ENCODE measurements around the gene CARTPT. TPM values are rescaled to one million over a fixed set of nuclear protein-coding genes. Genes with fewer than 3 reads are reported as not detected.

The CARTPT gene
- not detected in 5 replicates for total RNA-seq (2022; extraction: Qiagen RNA extraction; ENCODE audit: low read depth)

DNA sequence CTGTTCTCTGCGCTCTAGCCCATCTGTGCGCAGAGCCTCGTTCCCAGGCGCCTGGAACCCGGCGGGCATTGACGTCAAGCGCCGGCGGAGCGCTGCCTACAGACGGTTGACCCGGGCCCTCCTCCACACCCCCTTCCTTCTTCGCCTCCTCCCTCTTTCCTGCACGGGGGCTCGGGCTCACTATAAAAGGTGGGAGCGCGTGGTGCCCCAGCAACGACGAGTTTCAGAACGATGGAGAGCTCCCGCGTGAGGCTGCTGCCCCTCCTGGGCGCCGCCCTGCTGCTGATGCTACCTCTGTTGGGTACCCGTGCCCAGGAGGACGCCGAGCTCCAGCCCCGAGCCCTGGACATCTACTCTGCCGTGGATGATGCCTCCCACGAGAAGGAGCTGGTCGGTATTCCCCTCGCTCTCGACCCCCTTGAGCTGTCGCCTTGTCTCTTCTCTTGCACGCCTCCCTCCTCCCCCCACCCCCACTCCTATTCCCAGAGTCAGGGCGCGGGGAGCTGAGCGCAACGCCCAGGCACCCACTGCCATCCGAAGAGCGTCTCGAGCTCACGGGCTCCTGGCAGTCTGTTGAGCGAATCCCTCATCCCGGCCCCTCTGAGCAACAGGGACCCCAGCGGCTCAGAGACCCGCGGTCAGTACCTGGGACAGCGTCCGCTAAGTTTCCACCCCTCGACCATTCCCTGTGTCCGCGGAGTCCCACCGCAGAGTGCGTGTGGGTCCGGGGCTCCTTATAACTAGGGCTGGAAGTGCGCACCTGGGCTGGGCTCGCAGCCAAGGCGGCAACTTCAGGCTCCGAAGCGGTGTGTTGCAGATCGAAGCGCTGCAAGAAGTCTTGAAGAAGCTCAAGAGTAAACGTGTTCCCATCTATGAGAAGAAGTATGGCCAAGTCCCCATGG, at the start of gene CARTPT:
TSS of gene CARTPT (plus strand) at position 213 of the 902 bp plus-strand sequence. CDS start at position 232, 19 bp downstream.

Other genes with a start within 250 kb of the CARTPT start
- 41.7 to 46.6 TPM (median 44.7 TPM) in 5 replicates for gene MCCC2, start 131.9 kb upstream of the CARTPT start, total RNA-seq (2022; extraction: Qiagen RNA extraction; ENCODE audit: low read depth)